Spleen (tissue), 11 donors: ENCODE data around the gene LYPLA2. TPM values are rescaled to one million over a fixed set of nuclear protein-coding genes. Genes with fewer than 3 reads are reported as not detected.

ENCODE experiments used
- DNase-seq: peaks from one replicate; pipeline ENCODE4 v3.0.0-alpha.2; 2020
- H3K27ac ChIP-seq, 8 donors: fragments of 200-600 bp; sonication (generic) in 7 of 8; 1 replicate in 4 of 8; 2 replicates in 4 of 8; pipeline versions ENCODE4 v1.5.0 to v1.8.0; 2016 to 2021; ENCODE audit warnings: inconsistent platforms in 4 of 8, mild to moderate bottlenecking in 4 of 8, moderate library complexity in 1 of 8
- H3K27me3 ChIP-seq, 7 donors: fragments of 200-600 bp; sonication (generic) in 6 of 7; replicated peaks in 1 of 7; 1 replicate in 4 of 7; 2 replicates in 3 of 7; pipeline versions ENCODE4 v1.5.0 to v1.8.0; 2016 to 2021; ENCODE audit warnings: inconsistent platforms in 3 of 7, mild to moderate bottlenecking in 1 of 7
- H3K36me3 ChIP-seq, 6 donors: fragments of 200-600 bp; sonication (generic) in 5 of 6; 1 replicate in 4 of 6; 2 replicates in 2 of 6; pipeline versions ENCODE4 v1.5.0 to v1.8.0; 2016 to 2021; ENCODE audit warnings: inconsistent platforms in 2 of 6
- H3K4me1 ChIP-seq, 6 donors: fragments of 200-600 bp; sonication (generic) in 5 of 6; 1 replicate in 3 of 6; 2 replicates in 3 of 6; pipeline versions ENCODE4 v1.5.0 to v1.8.0; 2016 to 2021; ENCODE audit warnings: inconsistent platforms in 3 of 6
- H3K4me3 ChIP-seq, 8 donors: fragments of 200-600 bp; sonication (generic) in 7 of 8; 1 replicate in 4 of 8; 2 replicates in 4 of 8; pipeline versions ENCODE4 v1.5.0 to v1.8.0; 2016 to 2021; ENCODE audit warnings: inconsistent platforms in 4 of 8, mild to moderate bottlenecking in 4 of 8, moderate library complexity in 2 of 8
- H3K9me3 ChIP-seq, 8 donors: fragments of 200-600 bp; sonication (generic) in 7 of 8; 1 replicate in 4 of 8; 2 replicates in 4 of 8; pipeline versions ENCODE4 v1.5.0 to v1.8.0; 2016 to 2021; ENCODE audit warnings: inconsistent platforms in 4 of 8
- CTCF ChIP-seq, 11 experiments: fragments of 200-600 bp in 7 of 11; fragments of 450-650 bp in 4 of 11; sonication (generic) in 4 of 11; IDR thresholded peaks in 8 of 11; conservative IDR thresholded peaks in 3 of 11; 1 replicate in 7 of 11; 2 replicates in 4 of 11; pipeline versions ENCODE4 v1.4.0 to v1.8.0; 2016 to 2021; ENCODE audit warnings: antibody characterized with exemption in 11 of 11, inconsistent platforms in 4 of 11, mild to moderate bottlenecking in 1 of 11
- POLR2A ChIP-seq, 3 donors: fragments of 450-650 bp; IDR thresholded peaks; one replicate each; pipeline ENCODE4 v1.5.1; 2017; ENCODE audit warnings: antibody characterized with exemption in 3 of 3, mild to moderate bottlenecking in 1 of 3
- POLR2AphosphoS5 ChIP-seq, 3 donors: sonication (generic); formaldehyde crosslinking; IDR thresholded peaks; one replicate each; pipeline ENCODE4 v1.5.1; 2017; ENCODE audit warnings: antibody characterized with exemption in 3 of 3
- WGBS, 5 donors: extraction: QIAGEN DNeasy Blood & Tissue Kit in 3 of 5; methylation state at CpG; one replicate each; pipeline versions ENCODE4 v1.1.5 to v1.1.7; 2013 to 2018; 5-methylcytosine and 5-hydroxymethylcytosine counted together
- intact Hi-C: fragments of 100-400 bp; cut with DNase I; formaldehyde crosslinking; loops from one replicate; pipeline ENCODE4 v1.15.0; 2023; ENCODE audit warnings: low total_unique reads
- polyA plus RNA-seq, 3 donors: library from polyadenylated mRNA; stranded (reverse); fragments of 200-250 nt; gene quantifications; one replicate each; pipeline ENCODE4 v1.2.1, GENCODE V29; 2013
- total RNA-seq, 7 donors: library from RNA; depleted of rRNA in 3 of 7; stranded (reverse); fragments of >200 nt in 3 of 7; fragmentation: NEBNext Ultra II Directional in 4 of 7; extraction: Animal tissue kit (Norgen Biotek cat#: 25700) in 4 of 7; gene quantifications; one replicate each; pipeline versions ENCODE4 v1.1.0 to v1.2.1, GENCODE V29; 2016 to 2021
- donor health status: healthy with polysubstance abuse.
- donor health status: DM: no; HTN: no; CAD: no; lungs with moderate emphysema.
- donor health status: DM: no; HTN: no; CAD: no.
- donor health status: Bipolar disorder and iron deficiency.
- donor health status: healthy.
- donor health status: DM: no; HTN: no; CAD: no.
- donor health status: DM: yes; HTN: yes; CAD: no.

LYPLA2 gene
- total and polyA plus RNA-seq, 10 donors, result 46.9 to 87.5 (median 55.8) TPM

GRCh38 chr1:23743287-23744152 lies 47.4 kb upstream of the LYPLA2 start, which contains the start of gene ELOA:
ELOA (plus strand) TSS chr1:23743471; CDS start chr1:23743504, 33 bp downstream.
- peak; percentile 97 for DNase-seq
- H3K4me1 ChIP-seq, result peaks cover 19 to 58% (median 54%) of the 10 kb centered on the region in 6 donors
- peak in 2 of 3 donors; percentile 43 to 52 for TF ChIP-seq POLR2A (IDR thresholded peaks at IDR 0.05)
- peak; percentile 92 to 95 (median 94) for TF ChIP-seq POLR2AphosphoS5 (IDR thresholded peaks at IDR 0.05)
- TF ChIP-seq CTCF (IDR thresholded peaks at IDR 0.05 in 8 of 11, conservative IDR thresholded peaks at IDR 0.05 in 3 of 11), result no peak
- H3K27me3 ChIP-seq, result no peaks in the 10 kb centered on the region
- peaks cover 0 to 26% (median 3%) of the 10 kb centered on the region in 6 donors for H3K36me3 ChIP-seq
- H3K27ac ChIP-seq, result peak within 1 kb of the TSS; percentile 89 to 98 (median 96)
- no peaks in the 10 kb centered on the region for H3K9me3 ChIP-seq
- 0 to 1% (median 0%) methylated on average over 47 to 119 of the region's 119 CpGs for WGBS, 5 donors
- intact Hi-C loops, result loop anchor here (10.0 kb wide), 1 partner anchor 49 kb away; the partner anchor contains the start of gene RPL11
- H3K4me3 ChIP-seq, result peak within 1 kb of the TSS; percentile 90 to 100 (median 98)

- no peak for DNase-seq
- Histone ChIP-seq H3K4me3 (no peak overlapping the region), H3K36me3 (peaks cover 0 to 45% (median 14%) of the 10 kb centered on the region in 6 donors), H3K4me1 (peaks cover 19 to 68% (median 60%) of the 10 kb centered on the region in 6 donors), H3K27ac (peak overlapping the region in 1 of 8 donors; percentile 96), H3K9me3 (no peaks in the 10 kb centered on the region), H3K27me3 (no peaks in the 10 kb centered on the region)
- 52 to 63% (median 57%) methylated on average over 1 of the region's 1 CpG for WGBS, 5 donors
- TF ChIP-seq POLR2AphosphoS5 (IDR thresholded peaks at IDR 0.05), result no peak
- TF ChIP-seq CTCF (IDR thresholded peaks at IDR 0.05 in 8 of 11, conservative IDR thresholded peaks at IDR 0.05 in 3 of 11), result peak in 8 of 11 experiments; percentile 11 to 35 (median 28)
- no peak for TF ChIP-seq POLR2A (IDR thresholded peaks at IDR 0.05)
- intact Hi-C loops, result loop anchor here (10.0 kb wide), 1 partner anchor 51 kb away; the partner anchor contains the start of gene RPL11
Observed at GRCh38 chr1:23745515-23745914, 45.4 kb upstream of the LYPLA2 start.

GRCh38 chr1:23748016-23748415 lies 42.9 kb upstream of the LYPLA2 start:
- Histone ChIP-seq H3K4me1 (peaks cover 19 to 67% (median 51%) of the 10 kb centered on the region in 6 donors), H3K4me3 (no peak overlapping the region), H3K27ac (peak overlapping the region in 1 of 8 donors; percentile 15), H3K36me3 (peaks cover 0 to 70% (median 39%) of the 10 kb centered on the region in 6 donors), H3K27me3 (no peaks in the 10 kb centered on the region), H3K9me3 (no peaks in the 10 kb centered on the region)
- WGBS, 5 donors, result 71 to 83% (median 75%) methylated on average over 3 of the region's 3 CpGs
- intact Hi-C loops, result loop anchor here (10.0 kb wide), 1 partner anchor 53 kb away; the partner anchor contains the start of gene RPL11
- no peak for DNase-seq
- TF ChIP-seq CTCF (IDR thresholded peaks at IDR 0.05 in 8 of 11, conservative IDR thresholded peaks at IDR 0.05 in 3 of 11) (no peak), POLR2AphosphoS5 (IDR thresholded peaks at IDR 0.05) (no peak), POLR2A (IDR thresholded peaks at IDR 0.05) (no peak)
